Measurements from ENCODE around the gene OR9I1. TPM values are rescaled to one million over a fixed set of nuclear protein-coding genes. Genes with fewer than 3 reads are reported as not detected.

OR9I1 gene
- polyA plus RNA-seq, 1 experiment = not detected

DNA sequence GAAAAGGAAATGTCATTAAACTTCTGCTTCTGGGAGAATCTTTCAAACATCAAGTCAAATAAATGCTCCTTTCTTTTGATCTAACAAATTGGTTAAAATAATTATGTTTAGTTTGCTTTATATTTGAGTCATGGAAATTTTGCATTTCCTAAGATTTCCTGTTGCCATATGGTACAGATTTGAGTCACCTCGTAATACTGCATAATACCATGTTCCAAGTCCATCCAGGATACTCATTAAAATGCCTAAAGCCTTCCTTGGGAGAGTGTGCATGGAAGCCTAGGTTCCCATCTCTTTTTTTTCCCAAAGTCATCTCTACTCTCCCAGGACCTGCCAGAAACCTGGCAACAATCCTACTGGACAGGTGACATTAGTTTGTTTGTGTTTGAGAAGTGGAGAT lies 4.2 kb downstream of the OR9I1 start:
- POLR2A ChIA-PET = no interaction called here
- CTCF ChIA-PET = no interaction called here
- H3K4me3 ChIP-seq (ENCODE audit: low read depth, low read length) = no peak overlapping the region
- no peak for DNase-seq (ENCODE audit: low read depth)
- no peaks in the 10 kb centered on the region for H3K27me3 ChIP-seq (ENCODE audit: control insufficient read depth, insufficient read depth, low read length)
- no peaks in the 10 kb centered on the region for H3K36me3 ChIP-seq (ENCODE audit: control insufficient read depth, insufficient read depth, low read length)
- TF ChIP-seq CTCF (IDR thresholded peaks at IDR 0.05; ENCODE audit: insufficient read depth, low read depth, low read length) = no peak

- ChIA-PET CTCF (no interaction called here), POLR2A (no interaction called here)
- no peaks in the 10 kb centered on the region for H3K36me3 ChIP-seq (ENCODE audit: control insufficient read depth, insufficient read depth, low read length)
- no peak for DNase-seq (ENCODE audit: low read depth)
- no peak for TF ChIP-seq CTCF (IDR thresholded peaks at IDR 0.05; ENCODE audit: insufficient read depth, low read depth, low read length)
- no peak overlapping the region for H3K4me3 ChIP-seq (ENCODE audit: low read depth, low read length)
- no peaks in the 10 kb centered on the region for H3K27me3 ChIP-seq (ENCODE audit: control insufficient read depth, insufficient read depth, low read length)
These were observed 27.9 kb downstream of the OR9I1 start for GRCh38 chr11:58097437-58097836.

- H3K27me3 ChIP-seq (ENCODE audit: control insufficient read depth, insufficient read depth, low read length) = no peaks in the 10 kb centered on the region
- POLR2A ChIA-PET = no interaction called here
- no peak for TF ChIP-seq CTCF (IDR thresholded peaks at IDR 0.05; ENCODE audit: insufficient read depth, low read depth, low read length)
- no peak for DNase-seq (ENCODE audit: low read depth)
- H3K36me3 ChIP-seq (ENCODE audit: control insufficient read depth, insufficient read depth, low read length) = no peaks in the 10 kb centered on the region
- CTCF ChIA-PET = no interaction called here
- no peak overlapping the region for H3K4me3 ChIP-seq (ENCODE audit: low read depth, low read length)
These were observed 38.8 kb downstream of the OR9I1 start for GRCh38 chr11:58086528-58086927.

- H3K4me3 ChIP-seq (ENCODE audit: low read depth, low read length) = no peak overlapping the region
- CTCF ChIA-PET = interaction anchor here (1.0 kb wide), 1 partner anchor 8 kb away, joined by 3 read pairs; no protein-coding TSS in a partner anchor
- POLR2A ChIA-PET = no interaction called here
- DNase-seq (ENCODE audit: low read depth) = no peak
- no peaks in the 10 kb centered on the region for H3K36me3 ChIP-seq (ENCODE audit: control insufficient read depth, insufficient read depth, low read length)
- no peaks in the 10 kb centered on the region for H3K27me3 ChIP-seq (ENCODE audit: control insufficient read depth, insufficient read depth, low read length)
- no peak for TF ChIP-seq CTCF (IDR thresholded peaks at IDR 0.05; ENCODE audit: insufficient read depth, low read depth, low read length)
These were observed 49.5 kb downstream of the OR9I1 start for GRCh38 chr11:58075781-58076180.

DNA sequence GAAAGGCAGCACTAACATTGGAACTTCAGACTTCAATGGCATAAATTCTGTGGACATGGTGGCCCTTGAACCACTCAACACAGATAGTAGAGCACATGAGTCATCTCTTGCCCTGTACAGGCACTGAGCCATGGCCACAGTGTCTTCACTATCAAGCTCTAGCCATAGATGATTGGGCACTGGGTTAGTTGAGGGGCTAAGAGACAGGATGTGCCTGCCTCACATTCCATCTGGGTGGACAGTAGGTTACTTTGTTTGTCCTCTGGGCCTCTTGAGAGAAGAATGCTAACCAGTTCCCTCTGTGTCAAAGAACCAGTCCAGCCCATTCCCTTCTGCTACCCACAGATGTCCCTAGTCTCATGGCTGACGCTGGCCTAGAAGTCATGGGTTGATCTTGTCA lies 54.7 kb downstream of the OR9I1 start:
- TF ChIP-seq CTCF (IDR thresholded peaks at IDR 0.05; ENCODE audit: insufficient read depth, low read depth, low read length) = no peak
- Histone ChIP-seq H3K36me3 (ENCODE audit: control insufficient read depth, insufficient read depth, low read length) (no peaks in the 10 kb centered on the region), H3K27me3 (ENCODE audit: control insufficient read depth, insufficient read depth, low read length) (no peaks in the 10 kb centered on the region), H3K4me3 (ENCODE audit: low read depth, low read length) (no peak overlapping the region)
- ChIA-PET CTCF (no interaction called here), POLR2A (no interaction called here)
- DNase-seq (ENCODE audit: low read depth) = no peak

Data from BJ (cell line).